Bronchial epithelial cell (primary cell): Measurements from ENCODE around the gene SLC35F4. TPM values are rescaled to one million over a fixed set of nuclear protein-coding genes. Genes with fewer than 3 reads are reported as not detected.

ENCODE experiments used
- DNase-seq: peaks from one replicate; pipeline ENCODE4 v3.0.0-alpha.2; 2010; ENCODE audit warnings: low read depth
- FAIRE-seq: peaks from 2 replicates; lab custom pipeline; 2011; peaks lifted over from hg19 to GRCh38; lab: Jason Lieb, UNC
- H3K27me3 ChIP-seq: 2 replicates; pipeline ENCODE4 v1.5.1; 2011; ENCODE audit warnings: low read length; ENCODE audit not compliant: control insufficient read depth, insufficient read depth
- H3K36me3 ChIP-seq: 2 replicates; pipeline ENCODE4 v1.5.1; 2011; ENCODE audit warnings: low read length; ENCODE audit not compliant: control insufficient read depth, insufficient read depth
- H3K4me3 ChIP-seq: 2 replicates; pipeline ENCODE4 v1.5.1; 2011; ENCODE audit warnings: mild to moderate bottlenecking, low read depth, low read length, control low read depth
- total RNA-seq: library from RNA; depleted of rRNA; stranded (reverse); fragments of >200 nt; gene quantifications from 2 replicates; pipeline ENCODE4 v1.2.1, GENCODE V29; 2014
- TF ChIP-seq, protein P1 (sequence below): IDR thresholded peaks from 2 replicates; pipeline ENCODE4 v1.5.1; 2011; ENCODE audit warnings: mild to moderate bottlenecking, moderate library complexity, low read length, control low read depth, inconsistent platforms; ENCODE audit not compliant: insufficient read depth, severe bottlenecking

The SLC35F4 gene
- total RNA-seq, 1 donor from 2014 or later: not detected

DNA sequence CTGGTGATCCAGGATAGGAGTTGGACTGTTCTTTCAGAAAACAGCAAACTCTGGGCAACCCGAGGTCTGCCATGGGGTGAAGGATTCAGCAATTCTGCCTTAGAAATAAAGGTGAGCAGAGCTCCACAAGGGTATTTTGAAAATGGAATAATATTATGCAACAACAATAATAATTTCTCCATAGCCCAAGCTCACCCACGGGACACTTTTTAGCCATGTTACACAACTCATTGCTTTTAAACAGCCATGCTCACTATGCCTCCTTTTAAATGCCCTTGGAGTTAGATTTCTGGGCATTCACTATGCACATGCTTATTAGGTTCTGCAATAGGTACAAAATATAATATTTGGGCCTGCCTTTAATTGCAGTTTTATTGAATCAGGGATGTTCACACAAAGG is 37.2 kb downstream of the SLC35F4 start:
- no peak overlapping the region for H3K4me3 ChIP-seq
- no peaks in the 10 kb centered on the region for H3K27me3 ChIP-seq
- TF ChIP-seq, protein P1, sequence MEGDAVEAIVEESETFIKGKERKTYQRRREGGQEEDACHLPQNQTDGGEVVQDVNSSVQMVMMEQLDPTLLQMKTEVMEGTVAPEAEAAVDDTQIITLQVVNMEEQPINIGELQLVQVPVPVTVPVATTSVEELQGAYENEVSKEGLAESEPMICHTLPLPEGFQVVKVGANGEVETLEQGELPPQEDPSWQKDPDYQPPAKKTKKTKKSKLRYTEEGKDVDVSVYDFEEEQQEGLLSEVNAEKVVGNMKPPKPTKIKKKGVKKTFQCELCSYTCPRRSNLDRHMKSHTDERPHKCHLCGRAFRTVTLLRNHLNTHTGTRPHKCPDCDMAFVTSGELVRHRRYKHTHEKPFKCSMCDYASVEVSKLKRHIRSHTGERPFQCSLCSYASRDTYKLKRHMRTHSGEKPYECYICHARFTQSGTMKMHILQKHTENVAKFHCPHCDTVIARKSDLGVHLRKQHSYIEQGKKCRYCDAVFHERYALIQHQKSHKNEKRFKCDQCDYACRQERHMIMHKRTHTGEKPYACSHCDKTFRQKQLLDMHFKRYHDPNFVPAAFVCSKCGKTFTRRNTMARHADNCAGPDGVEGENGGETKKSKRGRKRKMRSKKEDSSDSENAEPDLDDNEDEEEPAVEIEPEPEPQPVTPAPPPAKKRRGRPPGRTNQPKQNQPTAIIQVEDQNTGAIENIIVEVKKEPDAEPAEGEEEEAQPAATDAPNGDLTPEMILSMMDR: no peak
- no peak for FAIRE-seq
- DNase-seq: no peak
- no peaks in the 10 kb centered on the region for H3K36me3 ChIP-seq

DNA sequence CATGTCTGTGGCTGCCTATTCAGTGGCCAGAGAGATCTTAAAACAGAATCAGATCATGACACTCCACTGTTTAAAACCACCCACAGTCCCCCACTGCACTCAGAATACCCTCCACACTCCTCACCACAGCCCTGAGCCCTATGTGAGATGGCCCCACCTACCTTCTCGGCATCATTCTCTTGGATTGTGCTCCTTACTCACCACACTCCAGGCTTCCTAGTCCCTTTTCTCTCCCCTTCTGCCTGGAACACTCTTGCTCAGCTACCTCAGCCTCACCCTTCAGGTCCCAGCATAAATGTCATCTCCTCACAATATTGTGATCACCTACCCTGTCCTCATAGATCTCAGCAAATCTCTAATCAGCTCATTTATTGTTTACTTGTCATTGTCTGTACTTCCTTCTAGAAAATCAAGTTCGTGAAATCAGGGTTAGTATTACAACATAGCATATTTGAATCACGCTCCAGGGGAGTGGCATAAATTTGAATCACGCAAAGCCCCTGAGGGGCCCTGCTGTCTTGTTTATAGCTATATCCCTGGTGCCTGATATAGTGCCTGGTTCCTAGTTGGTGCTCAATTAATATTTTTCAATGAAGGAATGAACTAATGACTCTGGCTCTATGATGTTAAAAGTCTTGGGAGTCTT is 42.8 kb downstream of the SLC35F4 start:
- no peak for FAIRE-seq
- H3K27me3 ChIP-seq: no peaks in the 10 kb centered on the region

DNA sequence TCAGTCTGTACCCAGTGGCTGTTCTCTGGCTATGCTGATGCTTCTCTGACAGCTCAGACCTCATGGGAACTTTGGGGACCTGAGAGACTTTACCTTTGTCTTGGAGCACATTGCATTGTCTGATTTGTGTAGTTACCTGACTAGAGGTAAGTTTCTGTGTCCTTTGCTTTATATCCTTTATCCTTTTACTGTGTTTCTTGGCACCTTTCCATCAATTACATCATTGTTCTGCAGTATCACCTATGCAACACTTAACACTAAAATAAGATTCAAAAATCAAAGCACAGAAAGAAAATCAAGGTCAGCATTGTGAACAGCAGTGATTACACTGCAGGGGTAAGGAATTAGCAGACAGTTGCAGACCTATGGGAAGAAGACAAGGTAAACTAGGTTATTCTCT is 43.8 kb downstream of the SLC35F4 start:
- TF ChIP-seq, protein P1: no peak
- Histone ChIP-seq H3K4me3 (no peak overlapping the region), H3K36me3 (no peaks in the 10 kb centered on the region), H3K27me3 (no peaks in the 10 kb centered on the region)
- DNase-seq: peak; percentile 67
- FAIRE-seq: no peak

More for the DNA sequence above, 42.8 kb downstream of the SLC35F4 start:
- Histone ChIP-seq H3K4me3 (no peak overlapping the region), H3K36me3 (no peaks in the 10 kb centered on the region)
- DNase-seq: peak; percentile 66
- TF ChIP-seq, protein P1: no peak

DNA sequence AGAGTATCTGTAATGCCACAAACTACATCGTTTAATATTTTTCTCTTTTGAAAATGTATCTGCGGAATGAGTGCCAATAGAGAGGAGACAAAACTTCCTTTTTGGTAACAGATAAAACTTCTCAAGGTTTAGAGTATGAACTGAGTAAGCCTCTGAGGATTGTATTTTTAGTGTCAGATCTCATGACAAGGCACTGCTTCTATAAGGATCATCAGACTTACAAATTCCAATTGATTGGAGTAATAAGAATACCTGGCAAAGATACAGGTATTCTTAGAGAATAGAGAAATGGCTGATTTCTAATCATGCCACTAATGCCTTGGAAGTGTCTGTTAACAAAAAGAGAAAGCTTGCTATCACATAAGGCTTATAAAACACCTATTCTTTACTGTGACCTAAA is 45.3 kb downstream of the SLC35F4 start:
- Histone ChIP-seq H3K4me3 (no peak overlapping the region), H3K27me3 (no peaks in the 10 kb centered on the region), H3K36me3 (no peaks in the 10 kb centered on the region)
- peak; percentile 52 for DNase-seq
- TF ChIP-seq, protein P1: no peak
- FAIRE-seq: no peak

DNA sequence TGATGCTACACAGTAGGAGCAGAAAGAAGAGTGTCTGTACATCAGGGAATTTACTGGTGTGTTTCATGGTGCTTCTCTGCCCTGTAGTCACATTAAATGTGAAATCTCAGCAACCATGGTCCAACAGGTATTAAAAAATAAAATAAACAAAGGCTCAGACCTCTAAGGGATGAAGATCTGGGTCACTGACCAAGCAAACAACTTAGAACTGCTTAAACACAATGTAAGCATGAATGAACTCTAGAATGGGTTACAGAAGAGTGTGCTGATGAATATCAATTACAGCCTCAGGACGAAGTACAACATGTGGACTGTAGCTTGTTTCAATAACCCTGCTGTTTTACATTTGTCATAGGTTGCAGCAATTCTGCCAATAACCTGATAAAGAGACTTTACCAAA is 47.4 kb downstream of the SLC35F4 start:
- no peak overlapping the region for H3K4me3 ChIP-seq
- FAIRE-seq: no peak
- DNase-seq: no peak
- H3K36me3 ChIP-seq: no peaks in the 10 kb centered on the region
- TF ChIP-seq, protein P1: no peak
- H3K27me3 ChIP-seq: no peaks in the 10 kb centered on the region

DNA sequence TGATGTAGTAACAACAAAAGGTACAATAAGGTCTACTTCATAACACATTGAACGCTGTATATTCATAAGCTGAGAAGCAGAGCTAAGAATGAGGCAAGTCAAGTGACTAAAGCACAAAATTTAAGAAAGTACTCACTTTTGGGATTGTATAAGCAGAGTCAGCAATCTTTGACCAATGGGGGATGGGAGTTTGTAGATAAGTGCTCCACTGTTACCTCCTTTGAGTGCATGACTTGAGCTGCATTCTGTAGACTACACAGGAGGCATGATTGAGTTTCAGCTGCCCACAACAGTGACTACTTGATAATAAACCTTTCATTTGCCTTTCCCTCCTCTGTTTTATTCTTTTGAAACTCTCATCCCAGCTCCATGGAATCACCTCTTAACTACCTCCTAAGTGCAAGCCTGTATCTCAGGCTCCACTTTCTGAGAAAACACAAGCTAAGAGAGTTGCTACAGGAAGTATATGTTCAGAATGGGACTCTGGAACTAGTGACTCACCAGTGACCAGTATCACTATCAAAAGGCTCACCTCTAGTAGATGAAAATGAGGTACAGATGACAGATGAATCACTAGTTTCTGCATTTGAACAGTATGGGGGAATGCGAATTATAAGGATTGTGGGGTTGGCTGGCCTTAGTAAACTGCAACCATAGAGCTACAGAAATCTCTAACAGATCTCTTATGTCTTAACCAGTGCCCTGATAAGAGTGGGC is 49.2 kb downstream of the SLC35F4 start:
- TF ChIP-seq, protein P1: no peak
- no peaks in the 10 kb centered on the region for H3K27me3 ChIP-seq
- no peak overlapping the region for H3K4me3 ChIP-seq
- DNase-seq: peak; percentile 84
- H3K36me3 ChIP-seq: no peaks in the 10 kb centered on the region
- peak; percentile 87 for FAIRE-seq
